GM18502 (cell line): ENCODE data around the gene OSBPL3.

Experiments
- ATAC-seq: cut with Tn5 transposase; IDR thresholded peaks from one replicate; pipeline ENCODE4 v1.9.1; 2021; ENCODE audit warnings: mild to moderate bottlenecking; ENCODE audit not compliant: unreplicated experiment, poor library complexity

OSBPL3 gene

DNA sequence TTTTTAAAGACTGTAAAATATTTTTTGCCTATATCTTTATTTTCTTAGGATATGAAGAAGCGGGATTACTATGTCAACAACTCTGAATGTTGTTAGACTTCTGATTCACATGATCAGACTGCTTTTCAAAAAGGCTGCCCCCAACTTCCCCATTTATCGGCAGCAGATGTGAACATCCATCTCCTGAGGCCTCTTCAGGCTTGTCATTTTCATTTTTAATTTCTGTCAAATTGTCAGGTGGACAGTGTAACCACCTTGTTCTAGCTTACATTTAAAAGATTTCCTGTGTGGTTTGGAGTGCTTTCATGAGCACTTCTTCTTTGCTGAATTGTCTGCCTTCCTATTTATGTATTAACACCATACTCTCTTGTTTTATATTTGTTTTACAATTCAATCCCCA is 143.9 kb downstream of the OSBPL3 start:
- ATAC-seq: peak; percentile 72

DNA sequence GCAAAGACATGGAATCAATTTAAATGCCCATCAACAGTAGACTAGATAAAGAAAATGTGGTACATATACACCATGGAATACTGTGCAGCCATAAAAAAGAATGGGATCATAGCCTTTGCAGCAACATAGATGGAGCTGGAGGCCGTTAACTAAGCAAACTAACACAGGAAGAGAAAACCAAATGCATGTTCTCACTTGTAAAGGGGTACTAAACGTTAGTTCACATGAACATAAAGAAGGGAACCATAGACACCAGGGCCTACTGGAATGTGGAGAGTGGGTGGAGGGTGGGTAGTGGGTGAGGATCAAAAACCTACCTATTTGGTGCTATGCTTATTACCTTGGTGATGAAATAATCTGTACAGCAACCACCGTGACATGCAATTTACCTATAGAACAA is 144.3 kb downstream of the OSBPL3 start:
- peak; percentile 21 for ATAC-seq

DNA sequence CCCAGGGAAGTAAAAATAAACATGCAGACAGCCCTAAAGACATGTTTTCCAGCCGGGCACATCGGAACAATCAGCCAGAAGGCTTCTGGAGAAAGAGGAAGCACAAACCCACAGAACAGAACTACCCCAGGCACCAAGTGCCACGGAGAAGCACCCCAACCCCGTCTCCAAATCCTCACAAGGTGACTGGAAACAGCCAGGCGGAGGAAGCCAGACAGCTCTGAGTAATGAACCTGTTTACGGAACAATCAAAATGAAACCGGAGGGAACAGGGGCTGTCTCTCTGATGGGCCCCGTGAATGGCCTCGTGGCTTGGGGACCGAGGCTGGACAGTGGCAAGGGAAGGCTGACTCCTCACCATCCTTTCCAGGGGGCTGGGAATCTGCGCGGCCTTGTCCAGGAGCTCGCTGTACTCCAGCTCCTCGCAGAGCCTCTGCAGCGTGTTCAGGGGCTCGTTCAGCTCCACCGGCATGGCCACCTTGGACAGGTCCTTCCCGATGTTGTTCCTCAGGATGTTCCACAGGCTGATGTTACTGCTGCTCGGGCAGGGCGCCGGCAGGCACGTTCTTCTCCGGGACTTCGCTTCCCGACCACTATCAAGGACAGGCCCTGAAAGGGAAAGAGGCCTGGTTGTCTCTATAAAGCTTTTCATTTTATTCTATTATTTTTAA is 145.7 kb downstream of the OSBPL3 start:
- ATAC-seq: peak; percentile 49

DNA sequence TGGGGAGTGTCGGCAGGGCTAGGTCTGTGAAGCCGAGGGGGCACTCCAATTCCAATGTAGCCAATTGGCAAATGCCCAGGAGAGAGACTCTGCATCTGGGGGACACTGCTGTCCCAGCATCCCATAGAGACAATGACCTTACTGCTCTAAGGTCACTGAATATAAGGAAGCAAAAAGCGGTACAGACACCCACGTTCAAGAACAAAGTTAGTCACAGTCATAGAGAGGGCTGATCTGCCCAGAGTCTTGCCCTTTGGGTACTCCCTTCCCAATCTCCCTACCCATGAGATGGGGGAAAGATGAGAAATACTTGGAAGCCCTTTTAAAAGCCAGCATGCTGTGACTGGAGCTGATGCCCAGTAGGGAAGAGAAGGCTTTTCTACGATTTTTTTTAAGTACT is 146.4 kb downstream of the OSBPL3 start:
- no peak for ATAC-seq

DNA sequence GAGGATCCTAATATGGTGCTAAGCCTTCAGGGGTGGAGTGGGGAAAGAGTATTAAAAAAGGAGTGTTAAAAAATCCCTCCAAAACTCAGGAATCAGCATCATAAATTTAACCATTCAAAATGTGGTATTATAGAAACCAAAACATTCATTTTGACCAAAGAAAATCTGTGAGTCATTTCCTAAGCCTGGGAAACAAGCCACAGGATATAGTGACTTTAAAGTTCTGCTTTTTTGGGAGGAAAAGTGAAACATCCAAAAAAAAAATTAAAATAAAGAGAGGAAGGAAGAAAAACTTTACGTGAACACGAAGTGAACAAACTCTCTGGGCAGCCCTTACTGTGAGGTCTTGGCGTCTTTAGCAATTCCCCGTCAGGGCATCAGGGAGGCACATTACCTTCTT is 148.7 kb downstream of the OSBPL3 start:
- ATAC-seq: no peak

DNA sequence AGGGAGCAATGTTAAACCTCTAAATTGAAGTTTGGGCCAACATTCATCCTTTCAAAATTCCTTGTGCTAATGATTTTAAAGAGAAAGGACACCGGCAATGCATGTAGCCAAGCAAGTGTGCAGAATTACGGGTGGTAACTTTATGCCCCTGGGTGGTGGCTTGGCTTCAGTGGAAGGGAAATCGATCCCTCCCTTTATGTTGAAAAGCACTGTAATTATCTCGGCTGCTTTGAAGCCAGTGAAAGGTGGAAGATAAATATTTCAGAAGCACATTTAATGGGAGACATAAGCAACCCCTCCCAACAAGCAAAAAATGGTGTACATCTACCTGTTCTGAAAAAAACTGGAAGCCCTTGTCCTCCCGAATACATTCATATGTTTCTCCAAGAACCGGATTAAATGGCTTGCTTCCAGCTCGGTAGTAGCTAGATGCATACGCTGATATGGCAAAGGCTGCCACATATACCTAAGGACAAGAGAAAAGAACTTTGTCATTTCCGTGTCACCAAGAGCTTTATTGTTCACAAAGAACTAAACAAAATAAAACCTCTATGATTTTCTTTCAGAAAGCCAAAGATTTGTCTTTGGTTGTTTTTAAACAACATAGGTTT is 149.4 kb downstream of the OSBPL3 start:
- ATAC-seq: no peak

DNA sequence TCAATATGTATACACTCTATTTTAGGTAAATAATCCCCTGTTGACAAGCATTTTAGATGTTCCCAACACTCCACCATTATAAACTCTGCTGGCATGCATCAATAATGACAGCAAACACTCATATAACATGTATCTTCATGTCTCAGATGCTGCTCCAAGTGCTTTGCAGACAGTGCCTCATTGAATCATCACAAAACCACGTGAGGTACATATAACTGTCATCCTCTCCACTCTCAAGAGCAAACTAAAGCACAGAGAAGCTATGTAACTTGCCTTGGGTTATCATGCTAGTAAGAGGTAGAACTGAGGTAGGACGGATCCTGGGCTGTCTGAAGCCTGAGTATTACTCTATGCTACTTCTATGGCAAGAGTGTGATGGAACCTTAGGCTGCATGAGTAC is 150.2 kb downstream of the OSBPL3 start:
- no peak for ATAC-seq

DNA sequence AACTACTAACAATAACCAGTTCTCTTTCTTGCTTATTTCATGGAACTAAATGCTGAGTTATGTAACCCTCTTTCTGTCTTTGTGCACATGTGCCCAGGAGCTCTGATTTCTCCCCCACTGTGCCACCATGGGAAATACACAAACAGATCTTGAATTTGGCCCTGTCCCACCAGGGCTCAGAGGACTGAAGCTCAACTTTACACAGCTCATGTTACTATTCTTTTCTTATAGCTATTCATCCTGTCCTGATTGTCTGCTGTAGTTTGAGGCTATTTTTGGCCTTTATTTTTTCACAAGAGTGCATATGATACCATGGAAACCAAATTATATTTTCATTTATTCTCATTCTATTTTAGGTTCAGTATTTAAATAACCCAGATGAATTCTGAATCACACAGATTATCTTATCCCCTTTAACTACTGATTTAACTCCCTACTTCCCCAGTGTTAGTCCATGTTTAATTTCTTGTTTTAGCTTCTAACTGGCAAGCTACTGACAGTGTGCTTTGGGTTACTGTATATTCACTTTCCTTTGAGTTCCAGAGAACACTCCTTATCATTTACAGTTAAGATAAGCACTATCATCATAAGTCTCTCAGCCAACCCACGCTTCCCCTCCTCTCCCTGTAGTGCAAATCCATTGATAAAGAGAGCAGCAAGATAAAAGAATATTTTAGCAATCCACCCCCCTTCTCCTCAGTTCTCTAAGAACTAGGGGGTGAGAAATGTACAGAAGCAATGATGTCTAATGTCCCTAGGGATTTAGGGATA is 150.9 kb downstream of the OSBPL3 start:
- no peak for ATAC-seq

DNA sequence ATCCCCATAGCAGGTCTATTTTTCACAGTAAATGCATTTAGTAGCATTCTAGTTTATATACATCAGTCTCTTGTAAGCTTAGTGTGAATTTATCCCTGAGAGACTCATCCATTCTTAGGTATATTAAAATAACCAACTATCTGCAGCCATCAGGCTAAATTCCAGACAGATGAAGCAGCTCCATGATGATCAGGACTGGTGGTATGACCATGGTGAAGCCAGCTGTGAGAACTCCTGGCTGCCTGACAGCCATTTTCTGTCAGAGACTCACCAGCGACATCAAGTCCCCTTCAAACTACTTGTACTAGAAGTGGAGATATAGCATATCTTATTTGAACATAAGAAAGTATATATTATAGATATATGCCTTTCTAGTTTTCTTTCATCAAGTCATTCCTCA is 152.4 kb downstream of the OSBPL3 start:
- ATAC-seq: no peak

DNA sequence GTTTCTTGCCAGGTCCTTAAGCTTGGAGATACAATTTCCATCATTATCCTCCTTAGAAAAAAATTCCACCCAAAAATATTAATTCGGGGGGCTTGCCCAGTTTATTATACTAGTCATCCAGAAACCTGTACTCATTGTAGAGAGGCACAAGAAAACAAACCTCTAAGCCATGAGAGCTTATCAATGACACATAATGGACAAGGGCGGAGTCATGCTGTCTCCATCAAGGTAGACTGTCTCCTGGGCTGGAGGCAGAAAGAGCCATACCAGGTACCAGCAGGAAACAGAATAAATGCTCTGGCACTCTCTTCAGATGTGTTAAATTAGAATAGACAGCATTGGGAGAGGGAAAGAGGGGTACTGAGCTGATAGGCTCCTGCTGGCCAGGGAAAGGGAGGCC is 153.0 kb downstream of the OSBPL3 start:
- no peak for ATAC-seq

DNA sequence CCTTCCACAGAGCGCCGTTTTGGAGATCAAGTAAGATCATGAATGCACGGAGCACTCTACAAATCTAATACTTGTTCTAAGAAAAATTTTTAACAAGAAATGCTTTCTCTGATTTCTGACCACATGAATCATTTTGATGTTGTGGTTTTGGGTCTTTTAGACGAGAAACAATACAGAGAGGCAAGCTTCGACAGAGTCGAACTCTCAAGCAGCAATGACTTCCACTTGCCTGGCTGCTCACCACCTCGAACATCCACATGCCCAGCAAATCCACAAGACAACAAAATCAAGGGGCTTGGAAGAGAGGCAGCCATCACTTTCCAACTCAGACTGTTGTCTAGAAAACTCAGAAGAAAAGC is 153.3 kb downstream of the OSBPL3 start:
- no peak for ATAC-seq

DNA sequence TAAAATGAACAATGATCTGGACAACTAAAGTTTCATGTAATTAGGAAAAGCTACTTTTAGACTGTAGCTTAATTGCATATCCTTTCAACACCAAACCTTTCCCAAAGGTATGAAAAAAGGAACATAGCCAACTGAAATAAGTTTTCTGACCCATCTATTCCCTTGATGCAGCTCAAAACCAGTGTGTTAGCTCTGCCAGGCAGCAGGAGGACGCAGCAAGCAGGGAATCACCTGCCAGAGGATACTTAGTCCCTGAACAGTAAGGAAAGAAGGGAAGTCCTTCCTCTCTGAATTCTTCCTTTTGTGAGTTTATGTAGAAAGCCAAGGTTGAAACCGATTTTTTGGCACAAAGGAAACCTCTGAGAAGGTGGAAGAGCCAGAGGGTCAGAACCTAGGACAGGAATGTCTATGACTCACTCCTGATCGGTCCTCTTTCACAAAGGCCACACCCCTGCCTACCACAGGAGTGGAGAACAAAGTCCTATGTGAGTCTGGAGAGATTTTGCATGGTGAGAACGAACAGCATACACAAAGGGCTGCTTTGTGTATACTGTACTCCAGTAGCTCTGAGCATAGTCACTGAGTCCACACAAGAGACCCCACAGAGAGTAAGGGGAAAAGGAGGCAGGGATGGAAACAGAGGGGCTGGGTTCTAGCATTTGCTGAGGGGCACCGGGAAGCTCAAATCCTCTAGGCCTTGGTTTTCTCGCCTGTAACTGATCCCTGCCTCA is 153.9 kb downstream of the OSBPL3 start:
- ATAC-seq: no peak

DNA sequence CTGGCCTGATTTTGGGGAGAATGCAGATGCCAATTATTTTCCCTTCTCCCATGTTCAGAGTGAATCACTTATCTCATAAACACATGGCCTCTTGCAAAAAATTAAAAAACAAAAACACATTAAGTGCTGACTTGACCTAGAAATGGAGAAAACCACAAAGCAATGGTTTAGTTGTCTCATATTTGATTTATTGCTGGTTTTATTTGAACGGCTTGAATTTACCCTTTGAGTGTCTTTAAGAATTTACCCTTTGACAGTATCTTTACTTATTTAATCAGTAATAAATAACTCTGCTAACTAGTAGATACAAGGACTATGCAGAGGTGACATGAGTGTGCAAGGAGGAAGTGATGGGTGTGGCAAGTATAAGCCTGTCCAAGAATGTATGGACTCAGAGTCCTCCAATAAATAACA is 154.6 kb downstream of the OSBPL3 start:
- ATAC-seq: no peak

DNA sequence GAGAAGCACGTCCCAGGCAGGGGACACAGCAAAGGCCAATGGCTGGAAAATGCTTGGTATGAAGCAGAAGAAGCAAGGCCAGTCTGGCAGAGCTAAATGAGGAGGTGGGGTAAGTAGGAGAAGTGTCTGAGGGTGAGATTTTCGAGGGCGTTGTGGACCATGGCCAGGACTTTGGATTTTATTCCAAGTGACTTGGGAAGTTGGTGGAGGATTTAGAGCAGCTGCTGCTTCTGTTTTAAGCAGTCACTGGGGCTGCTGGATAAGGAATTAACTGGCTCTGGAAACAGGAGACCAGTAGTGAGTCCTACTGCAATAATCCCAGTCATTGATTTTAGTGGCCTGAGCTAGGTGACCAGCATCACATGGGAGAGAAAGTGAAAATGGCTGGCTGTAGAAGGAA is 155.1 kb downstream of the OSBPL3 start:
- ATAC-seq: no peak

DNA sequence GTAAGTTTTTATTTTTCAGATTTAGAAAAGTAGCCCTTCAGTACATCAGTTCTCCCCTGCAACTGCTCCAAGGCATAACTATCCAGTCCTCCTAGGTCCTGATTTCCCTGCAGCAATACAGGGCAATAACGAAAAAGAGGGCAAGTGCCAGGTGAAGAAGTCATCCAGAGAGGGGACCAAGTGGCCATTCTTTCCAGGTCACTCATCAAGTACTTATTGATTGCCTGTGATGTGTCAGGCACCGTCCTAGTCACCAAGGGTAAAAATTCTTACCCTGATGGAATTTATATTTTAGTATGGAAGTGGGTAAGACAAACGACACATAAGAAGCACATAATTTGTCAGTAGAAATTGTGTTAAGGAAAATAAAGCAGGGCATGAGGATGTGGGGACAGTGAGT is 155.6 kb downstream of the OSBPL3 start:
- ATAC-seq: no peak

DNA sequence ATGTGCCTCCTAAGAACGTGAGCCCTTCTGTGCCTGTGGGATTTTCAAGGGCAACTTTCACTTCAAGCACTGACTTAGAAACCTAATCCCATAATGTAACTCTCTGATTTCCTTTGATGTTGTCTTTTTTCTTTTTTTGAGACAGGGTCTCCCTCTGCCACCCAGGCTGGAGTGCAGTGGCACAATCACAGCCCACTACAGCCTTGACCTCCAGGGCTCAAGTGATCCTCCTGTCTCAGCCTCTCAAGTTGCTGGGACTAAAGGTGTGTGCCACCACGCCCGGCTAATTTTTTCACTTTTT is 158.3 kb downstream of the OSBPL3 start:
- ATAC-seq: no peak

DNA sequence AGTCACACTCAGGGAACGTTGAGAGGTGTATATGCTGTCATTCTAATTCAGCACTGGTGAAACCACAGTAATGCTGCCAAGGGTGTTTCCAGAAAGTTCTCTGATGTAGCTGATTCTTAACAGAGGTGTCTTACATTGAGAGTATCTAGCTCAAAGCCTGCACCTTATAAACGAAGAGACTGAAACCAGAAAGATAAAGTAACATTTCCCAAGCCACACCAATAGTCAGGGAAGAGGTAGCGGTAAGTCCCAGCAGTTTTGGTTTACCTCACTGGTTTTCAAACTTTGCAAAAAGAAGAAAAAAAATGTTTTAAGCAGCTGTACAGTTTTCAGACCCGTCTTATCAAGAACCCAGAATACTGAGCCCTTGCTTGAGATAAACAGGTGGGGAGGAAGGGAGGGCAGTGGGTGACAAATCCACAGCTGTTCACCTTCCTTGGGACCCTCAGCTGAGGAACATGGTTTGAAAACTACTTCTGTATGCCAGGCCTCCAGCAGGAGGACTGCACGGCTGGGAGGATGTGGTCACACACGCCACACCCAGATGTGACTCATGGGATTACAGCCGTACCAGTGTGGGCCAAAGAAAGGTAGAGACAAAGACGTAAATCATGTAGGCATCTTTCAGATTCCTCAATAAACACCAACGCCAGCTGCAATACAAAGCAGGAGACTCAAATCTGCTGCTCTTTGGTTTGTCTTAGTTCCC is 158.8 kb downstream of the OSBPL3 start:
- peak; percentile 88 for ATAC-seq

DNA sequence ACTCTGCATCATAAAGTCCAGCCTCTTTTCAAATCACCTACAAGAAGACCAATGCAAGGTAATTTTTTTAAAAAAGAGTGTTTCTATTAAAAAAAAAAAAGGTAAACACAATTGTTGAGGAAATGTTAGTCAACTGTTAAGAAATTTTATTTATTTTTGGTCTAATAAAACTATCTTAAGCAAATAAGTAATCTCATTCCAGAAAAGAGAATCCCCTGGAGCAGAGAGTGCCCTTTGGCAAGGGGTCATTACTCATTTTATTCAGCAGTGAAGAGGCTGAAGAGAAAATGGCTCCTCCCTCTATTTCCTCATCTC is 159.3 kb downstream of the OSBPL3 start:
- no peak for ATAC-seq

DNA sequence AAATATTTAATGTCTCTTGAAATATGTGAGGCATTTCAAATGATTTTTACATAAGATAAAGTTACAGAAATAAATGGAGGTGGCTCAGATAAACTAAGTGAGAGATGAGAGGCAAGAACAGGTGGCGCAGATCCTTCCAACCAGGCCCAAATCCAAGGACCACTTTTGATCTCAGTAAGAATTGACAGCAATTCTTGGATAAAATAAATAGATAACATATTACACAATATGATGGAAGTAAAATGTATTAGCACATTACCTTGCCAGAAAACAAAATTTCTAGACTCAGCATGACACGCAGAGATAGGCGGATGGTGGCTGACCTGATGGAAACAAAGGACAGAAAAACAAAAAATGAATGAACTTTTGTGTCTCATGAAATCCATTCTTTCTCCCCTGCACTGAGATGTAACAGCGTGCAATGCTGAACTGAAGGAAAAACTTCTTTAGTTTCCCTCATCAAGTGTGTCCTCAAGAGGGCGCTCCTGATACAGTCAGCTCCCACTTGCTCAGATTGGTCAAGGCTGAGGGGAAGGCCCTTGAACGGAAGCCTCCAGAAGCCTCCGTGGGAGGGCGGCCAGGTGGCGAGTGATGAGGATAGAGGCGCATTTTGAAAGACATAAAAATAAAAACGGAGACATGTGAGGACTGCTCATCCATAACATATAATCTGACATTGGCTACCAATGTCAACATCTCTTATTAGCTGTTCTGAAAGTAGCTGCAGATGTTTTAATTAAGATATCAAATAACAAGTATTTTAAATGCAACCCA is 159.9 kb downstream of the OSBPL3 start:
- peak; percentile 60 for ATAC-seq

DNA sequence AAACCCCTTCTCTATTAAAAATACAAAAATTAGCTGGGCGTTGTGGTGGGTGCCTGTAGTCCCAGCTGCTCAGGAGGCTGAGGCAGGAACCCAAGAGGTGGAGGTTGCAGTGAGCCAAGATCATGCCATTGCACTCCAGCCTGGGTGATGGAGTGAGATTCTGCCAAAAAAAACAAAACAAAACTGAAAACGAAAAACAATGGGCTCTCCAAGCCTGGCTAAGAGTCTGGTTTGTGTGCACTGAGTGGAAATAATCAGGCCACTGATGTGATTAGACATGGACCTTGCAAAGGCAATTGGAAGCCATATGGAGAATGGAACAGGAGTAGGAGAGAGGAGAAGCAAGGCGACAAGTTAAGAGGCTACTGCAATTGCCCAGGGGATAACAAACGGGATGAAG is 162.6 kb downstream of the OSBPL3 start:
- no peak for ATAC-seq
